WERI-Rb-1 (cell line): ENCODE measurements around the gene HILPDA.
"Not testable (repeated sequence)": the region's sequence is repeated elsewhere in the genome, so short reads cannot be mapped to it uniquely, and the experiment has no call there.

ENCODE experiments used
- DNase-seq: peaks from one replicate; pipeline ENCODE4 v3.0.0-alpha.2; 2020
- H3K27ac ChIP-seq: fragments of 250-450 bp; sonication (Bioruptor Pico); 2 replicates; pipeline ENCODE4 v1.5.1; 2020; ENCODE audit warnings: mild to moderate bottlenecking, moderate library complexity
- H3K27me3 ChIP-seq: fragments of 250-450 bp; sonication (Bioruptor Pico); 2 replicates; pipeline ENCODE4 v1.5.1; 2021; ENCODE audit warnings: mild to moderate bottlenecking, low read depth, moderate library complexity; ENCODE audit not compliant: insufficient read depth, severe bottlenecking
- H3K36me3 ChIP-seq: fragments of 250-450 bp; sonication (Bioruptor Pico); 2 replicates; pipeline ENCODE4 v1.5.1; 2020; ENCODE audit warnings: mild to moderate bottlenecking, moderate library complexity
- H3K4me3 ChIP-seq: 2 replicates; pipeline ENCODE4 v1.5.1; 2011; ENCODE audit warnings: low read depth, mild to moderate bottlenecking, control low read depth, low read length
- H3K9me3 ChIP-seq: fragments of 250-450 bp; sonication (Bioruptor Pico); 2 replicates; pipeline ENCODE4 v1.5.1; 2021; ENCODE audit warnings: mild to moderate bottlenecking, moderate library complexity; ENCODE audit not compliant: severe bottlenecking
- TF ChIP-seq, protein P1 (sequence below): IDR thresholded peaks from 2 replicates; pipeline ENCODE4 v1.5.1; 2011; ENCODE audit warnings: low read depth, mild to moderate bottlenecking, control low read depth, inconsistent platforms, low read length

The HILPDA gene

GRCh38 chr7:128453836-128454804, 1.6 kb upstream of the HILPDA start:
- H3K27ac ChIP-seq = peak overlapping the region; percentile 95

GRCh38 chr7:128454808-128455542, 703 bp upstream of the HILPDA start:
- H3K27ac ChIP-seq = peak overlapping the region; percentile 95

More at GRCh38 chr7:128453836-128454804, 1.6 kb upstream of the HILPDA start:
- H3K9me3 ChIP-seq = no peaks in the 10 kb centered on the region
- TF ChIP-seq, protein P1, sequence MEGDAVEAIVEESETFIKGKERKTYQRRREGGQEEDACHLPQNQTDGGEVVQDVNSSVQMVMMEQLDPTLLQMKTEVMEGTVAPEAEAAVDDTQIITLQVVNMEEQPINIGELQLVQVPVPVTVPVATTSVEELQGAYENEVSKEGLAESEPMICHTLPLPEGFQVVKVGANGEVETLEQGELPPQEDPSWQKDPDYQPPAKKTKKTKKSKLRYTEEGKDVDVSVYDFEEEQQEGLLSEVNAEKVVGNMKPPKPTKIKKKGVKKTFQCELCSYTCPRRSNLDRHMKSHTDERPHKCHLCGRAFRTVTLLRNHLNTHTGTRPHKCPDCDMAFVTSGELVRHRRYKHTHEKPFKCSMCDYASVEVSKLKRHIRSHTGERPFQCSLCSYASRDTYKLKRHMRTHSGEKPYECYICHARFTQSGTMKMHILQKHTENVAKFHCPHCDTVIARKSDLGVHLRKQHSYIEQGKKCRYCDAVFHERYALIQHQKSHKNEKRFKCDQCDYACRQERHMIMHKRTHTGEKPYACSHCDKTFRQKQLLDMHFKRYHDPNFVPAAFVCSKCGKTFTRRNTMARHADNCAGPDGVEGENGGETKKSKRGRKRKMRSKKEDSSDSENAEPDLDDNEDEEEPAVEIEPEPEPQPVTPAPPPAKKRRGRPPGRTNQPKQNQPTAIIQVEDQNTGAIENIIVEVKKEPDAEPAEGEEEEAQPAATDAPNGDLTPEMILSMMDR = no peak
- DNase-seq = peak; percentile 91
- H3K4me3 ChIP-seq = peak overlapping the region; percentile 1; the same call in 1 of the 2 replicates
- no peaks in the 10 kb centered on the region for H3K27me3 ChIP-seq
- peaks cover 21% of the 10 kb centered on the region for H3K36me3 ChIP-seq

GRCh38 chr7:128456255-128456725, 612 bp downstream of the HILPDA start:
- TF ChIP-seq, protein P1 = no peak
- no peak for DNase-seq

More at GRCh38 chr7:128454808-128455542, 703 bp upstream of the HILPDA start:
- DNase-seq = no peak
- Histone ChIP-seq H3K9me3 (no peaks in the 10 kb centered on the region), H3K4me3 (peak overlapping the region; percentile 99), H3K36me3 (peaks cover 25% of the 10 kb centered on the region), H3K27me3 (no peaks in the 10 kb centered on the region)
- TF ChIP-seq, protein P1 = no peak

DNA sequence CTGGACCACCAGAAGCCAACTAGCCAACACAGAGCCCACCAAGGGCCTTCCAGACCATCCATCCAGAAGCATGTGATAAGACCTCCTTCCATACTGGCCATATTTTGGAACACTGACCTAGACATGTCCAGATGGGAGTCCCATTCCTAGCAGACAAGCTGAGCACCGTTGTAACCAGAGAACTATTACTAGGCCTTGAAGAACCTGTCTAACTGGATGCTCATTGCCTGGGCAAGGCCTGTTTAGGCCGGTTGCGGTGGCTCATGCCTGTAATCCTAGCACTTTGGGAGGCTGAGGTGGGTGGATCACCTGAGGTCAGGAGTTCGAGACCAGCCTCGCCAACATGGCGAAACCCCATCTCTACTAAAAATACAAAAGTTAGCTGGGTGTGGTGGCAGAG, 1.7 kb downstream of the HILPDA start:
- not testable (repeated sequence) for H3K4me3 ChIP-seq, DNase-seq, H3K27ac ChIP-seq, H3K9me3 ChIP-seq, H3K27me3 ChIP-seq
- H3K36me3 ChIP-seq = peaks cover 35% of the 10 kb centered on the region

More at GRCh38 chr7:128456255-128456725, 612 bp downstream of the HILPDA start:
- Histone ChIP-seq H3K36me3 (peaks cover 33% of the 10 kb centered on the region), H3K27me3 (no peaks in the 10 kb centered on the region), H3K4me3 (peak overlapping the region; percentile 99), H3K27ac (peak overlapping the region; percentile 95), H3K9me3 (no peaks in the 10 kb centered on the region)

DNA sequence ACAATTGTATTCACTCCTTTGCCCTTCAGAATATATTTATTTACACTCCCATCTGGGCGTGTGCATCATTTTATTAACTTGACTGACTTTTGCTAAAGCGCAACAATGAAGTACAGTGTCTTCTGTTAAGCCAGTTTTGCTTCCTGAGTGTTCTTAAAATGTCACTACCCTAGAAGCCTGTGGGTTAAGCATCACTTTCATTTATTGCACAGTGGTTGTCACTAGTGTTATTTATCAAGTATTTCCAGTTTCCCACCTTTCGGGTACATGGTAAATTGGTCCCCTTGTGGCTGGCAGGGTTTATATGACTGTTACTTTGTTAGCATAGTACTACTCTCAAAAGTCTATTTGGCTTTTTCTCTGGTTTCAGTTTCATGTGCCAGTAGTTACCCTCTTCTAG, 3.3 kb downstream of the HILPDA start:
- no peak overlapping the region for H3K27ac ChIP-seq
- no peaks in the 10 kb centered on the region for H3K27me3 ChIP-seq
- H3K9me3 ChIP-seq = peaks cover 2% of the 10 kb centered on the region
- no peak overlapping the region for H3K4me3 ChIP-seq
- TF ChIP-seq, protein P1 = no peak
- peaks cover 46% of the 10 kb centered on the region for H3K36me3 ChIP-seq
- no peak for DNase-seq
